Mucosa of descending colon (tissue), 3 donors: ENCODE results near the gene TIAM2. TPM values are rescaled to one million over a fixed set of nuclear protein-coding genes. Genes with fewer than 3 reads are reported as not detected.

Source experiments
- ATAC-seq: fragments of 200-7000 bp; cut with Tn5 transposase; one replicate; pipeline ENCODE4 v1.9.1; 2020; ENCODE audit warnings: mild to moderate bottlenecking, moderate library complexity
- DNase-seq, 3 donors: peaks; one replicate each; pipeline ENCODE4 v3.0.0-alpha.2; 2020
- H3K36me3 ChIP-seq: fragments of 200-600 bp; one replicate; pipeline ENCODE4 v1.8.0; 2021; ENCODE audit warnings: low read depth, mild to moderate bottlenecking
- H3K4me1 ChIP-seq: fragments of 200-600 bp; one replicate; pipeline ENCODE4 v1.8.0; 2021; ENCODE audit warnings: low read depth, mild to moderate bottlenecking
- H3K4me3 ChIP-seq: fragments of 200-600 bp; one replicate; pipeline ENCODE4 v1.8.0; 2021; ENCODE audit warnings: mild to moderate bottlenecking
- H3K9me3 ChIP-seq: fragments of 200-600 bp; one replicate; pipeline ENCODE4 v1.8.0; 2021; ENCODE audit warnings: mild to moderate bottlenecking
- intact Hi-C, 2 donors: fragments of 100-400 bp; cut with DNase I in 1 of 2; cut with micrococcal nuclease in 1 of 2; formaldehyde crosslinking; loops; one replicate each; pipeline versions ENCODE4 v1.11.0 to v1.11.1; 2022; cut with DNase I, micrococcal nuclease
- total RNA-seq, 3 donors: library from RNA; stranded (reverse); fragmentation: NEBNext Ultra II Directional in 2 of 3; extraction: Animal tissue kit (Norgen Biotek cat#: 25700) in 2 of 3; gene quantifications; one replicate each; pipeline versions ENCODE4 v1.2.1 to v1.2.4, GENCODE V29; 2021 to 2023
- TF ChIP-seq, protein P1 (sequence below): fragments of 200-600 bp; IDR thresholded peaks from one replicate; pipeline ENCODE4 v1.8.0; 2022; ENCODE audit warnings: antibody characterized with exemption, mild to moderate bottlenecking
- donor health status: DM: no; HTN: no; CAD: no; lungs with moderate emphysema.
- donor health status: DM: no; HTN: no; CAD: no.
- donor health status: DM: no; HTN: yes; CAD: no.

The TIAM2 gene
- total RNA-seq, 3 donors from 2014 or later: 4.2 to 12.2 (median 9.8) TPM

GRCh38 chr6:155187106-155187505 lies 192.0 kb downstream of the TIAM2 start:
- intact Hi-C loops: no loop called here
- DNase-seq: no peak
- Histone ChIP-seq H3K4me3 (no peak overlapping the region), H3K36me3 (no peaks in the 10 kb centered on the region), H3K9me3 (no peaks in the 10 kb centered on the region), H3K4me1 (no peaks in the 10 kb centered on the region)
- ATAC-seq: no peak
- TF ChIP-seq, protein P1, sequence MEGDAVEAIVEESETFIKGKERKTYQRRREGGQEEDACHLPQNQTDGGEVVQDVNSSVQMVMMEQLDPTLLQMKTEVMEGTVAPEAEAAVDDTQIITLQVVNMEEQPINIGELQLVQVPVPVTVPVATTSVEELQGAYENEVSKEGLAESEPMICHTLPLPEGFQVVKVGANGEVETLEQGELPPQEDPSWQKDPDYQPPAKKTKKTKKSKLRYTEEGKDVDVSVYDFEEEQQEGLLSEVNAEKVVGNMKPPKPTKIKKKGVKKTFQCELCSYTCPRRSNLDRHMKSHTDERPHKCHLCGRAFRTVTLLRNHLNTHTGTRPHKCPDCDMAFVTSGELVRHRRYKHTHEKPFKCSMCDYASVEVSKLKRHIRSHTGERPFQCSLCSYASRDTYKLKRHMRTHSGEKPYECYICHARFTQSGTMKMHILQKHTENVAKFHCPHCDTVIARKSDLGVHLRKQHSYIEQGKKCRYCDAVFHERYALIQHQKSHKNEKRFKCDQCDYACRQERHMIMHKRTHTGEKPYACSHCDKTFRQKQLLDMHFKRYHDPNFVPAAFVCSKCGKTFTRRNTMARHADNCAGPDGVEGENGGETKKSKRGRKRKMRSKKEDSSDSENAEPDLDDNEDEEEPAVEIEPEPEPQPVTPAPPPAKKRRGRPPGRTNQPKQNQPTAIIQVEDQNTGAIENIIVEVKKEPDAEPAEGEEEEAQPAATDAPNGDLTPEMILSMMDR: no peak

DNA sequence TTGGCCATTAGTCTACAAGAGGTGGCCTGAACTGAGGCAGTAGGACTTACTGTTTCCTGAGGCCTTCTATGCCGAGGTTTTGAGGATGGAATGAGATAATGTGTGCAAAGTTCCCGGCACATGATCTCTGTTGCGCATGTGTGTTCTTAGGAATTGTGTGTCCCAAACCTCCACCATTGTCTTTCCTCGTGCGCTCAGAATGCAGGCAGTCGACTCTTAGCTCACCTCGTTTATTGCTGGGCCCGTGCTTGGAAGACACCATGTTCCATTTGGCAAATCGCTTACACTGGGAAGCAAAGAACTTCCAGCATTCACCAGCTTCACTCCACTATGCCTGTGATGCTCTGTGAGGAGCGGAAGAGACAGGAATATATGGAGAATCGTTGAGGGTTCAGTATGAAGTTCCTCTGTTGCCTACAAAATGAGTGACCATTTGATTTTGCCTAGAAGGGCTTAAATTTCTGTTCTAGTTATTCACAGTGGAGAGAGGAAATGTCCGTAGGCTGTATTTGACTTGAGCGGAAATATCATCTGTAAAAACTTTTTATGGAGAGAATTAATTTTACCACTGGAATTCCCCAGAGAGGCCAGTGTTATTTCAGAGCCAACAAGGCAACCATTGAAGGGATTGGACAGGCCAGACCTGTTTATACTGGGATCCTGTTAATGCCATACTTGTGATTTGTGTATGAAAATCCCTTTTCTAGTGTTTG lies 193.0 kb downstream of the TIAM2 start:
- TF ChIP-seq, protein P1: no peak
- intact Hi-C loops: no loop called here
- no peak overlapping the region for H3K4me3 ChIP-seq
- no peaks in the 10 kb centered on the region for H3K4me1 ChIP-seq
- DNase-seq (no peak), ATAC-seq (no peak)
- no peaks in the 10 kb centered on the region for H3K36me3 ChIP-seq
- no peaks in the 10 kb centered on the region for H3K9me3 ChIP-seq

GRCh38 chr6:155188707-155189496 lies 193.8 kb downstream of the TIAM2 start:
- TF ChIP-seq, protein P1: no peak
- DNase-seq (peak in 1 of 3 donors; percentile 19), ATAC-seq (peak; percentile 51)
- no peak overlapping the region for H3K4me3 ChIP-seq
- H3K4me1 ChIP-seq: no peaks in the 10 kb centered on the region
- intact Hi-C loops: no loop called here
- H3K9me3 ChIP-seq: no peaks in the 10 kb centered on the region
- no peaks in the 10 kb centered on the region for H3K36me3 ChIP-seq

- no peak overlapping the region for H3K4me3 ChIP-seq
- no peaks in the 10 kb centered on the region for H3K36me3 ChIP-seq
- ATAC-seq (no peak), DNase-seq (no peak)
- H3K9me3 ChIP-seq: no peaks in the 10 kb centered on the region
- TF ChIP-seq, protein P1: no peak
- intact Hi-C loops: no loop called here
- H3K4me1 ChIP-seq: no peaks in the 10 kb centered on the region
These were observed 195.6 kb downstream of the TIAM2 start for GRCh38 chr6:155190677-155191076.

GRCh38 chr6:155193526-155193925 lies 198.4 kb downstream of the TIAM2 start:
- intact Hi-C loops: no loop called here
- Histone ChIP-seq H3K4me3 (no peak overlapping the region), H3K4me1 (no peaks in the 10 kb centered on the region), H3K36me3 (no peaks in the 10 kb centered on the region), H3K9me3 (no peaks in the 10 kb centered on the region)
- ATAC-seq: no peak
- no peak for DNase-seq
- TF ChIP-seq, protein P1: no peak
